Activated T-cell treated with anti-CD3 and anti-CD28 coated beads for 1 hour (primary cell): ENCODE measurements around the gene PCP4L1.
"Not testable (repeated sequence)": the region's sequence is repeated elsewhere in the genome, so short reads cannot be mapped to it uniquely, and the experiment has no call there.

Experiments
- DNase-seq: peaks from one replicate; pipeline ENCODE4 v3.0.0-alpha.2; 2020; ENCODE audit warnings: low read depth

PCP4L1 gene

GRCh38 chr1:161258439-161259344 lies at the start of gene PCP4L1:
PCP4L1 (plus strand) TSS chr1:161258745; CDS start chr1:161258975, 230 bp downstream.
- DNase-seq: peak; percentile 12

- peak; percentile 59 for DNase-seq
Measured at GRCh38 chr1:161209790-161210409, 48.6 kb upstream of the PCP4L1 start.

GRCh38 chr1:161214369-161214768 lies 44.2 kb upstream of the PCP4L1 start:
- DNase-seq: no peak

GRCh38 chr1:161215076-161215475 lies 43.5 kb upstream of the PCP4L1 start, which contains the start of gene FCER1G:
FCER1G (plus strand) TSS chr1:161215295; CDS start chr1:161215322, 27 bp downstream.
- no peak for DNase-seq

GRCh38 chr1:161216945-161217712 lies 41.4 kb upstream of the PCP4L1 start:
- no peak for DNase-seq

- DNase-seq: no peak
Measured at GRCh38 chr1:161217831-161218230, 40.7 kb upstream of the PCP4L1 start.

GRCh38 chr1:161218301-161219077 lies 40.1 kb upstream of the PCP4L1 start:
- DNase-seq: no peak

GRCh38 chr1:161219078-161219892 lies 39.3 kb upstream of the PCP4L1 start:
- DNase-seq: no peak

- no peak for DNase-seq
Measured at GRCh38 chr1:161220002-161220401, 38.5 kb upstream of the PCP4L1 start.

GRCh38 chr1:161222175-161223019 lies 36.1 kb upstream of the PCP4L1 start:
- DNase-seq: no peak

GRCh38 chr1:161223805-161224694 lies 34.5 kb upstream of the PCP4L1 start:
- no peak for DNase-seq

- not testable (repeated sequence) for DNase-seq
Measured at GRCh38 chr1:161224695-161225087, 33.9 kb upstream of the PCP4L1 start.

GRCh38 chr1:161225178-161225533 lies 33.4 kb upstream of the PCP4L1 start:
- no peak for DNase-seq

GRCh38 chr1:161225534-161226319 lies 32.8 kb upstream of the PCP4L1 start, which contains the start of gene TOMM40L:
TOMM40L (plus strand) TSS chr1:161226060; CDS start chr1:161226490, 430 bp downstream.
- DNase-seq: peak; percentile 74

- no peak for DNase-seq
Measured at GRCh38 chr1:161226320-161226711, 32.2 kb upstream of the PCP4L1 start.

- no peak for DNase-seq
Measured at GRCh38 chr1:161226759-161227158, 31.8 kb upstream of the PCP4L1 start.

GRCh38 chr1:161227196-161227871 lies 31.2 kb upstream of the PCP4L1 start:
- DNase-seq: peak; percentile 93
